Parathyroid adenoma (tissue), 2 donors: ENCODE measurements around the gene GTF2A1L.

Source experiments
- H2AFZ ChIP-seq: fragments of 300-600 bp; sonication (generic); one replicate; pipeline ENCODE4 v1.7.0; 2017; ENCODE audit warnings: antibody characterized with exemption, mild to moderate bottlenecking
- H3K27ac ChIP-seq: fragments of 300-600 bp; sonication (generic); one replicate; pipeline ENCODE4 v1.7.0; 2017
- H3K27me3 ChIP-seq: fragments of 300-600 bp; sonication (generic); one replicate; pipeline ENCODE4 v1.7.0; 2017; ENCODE audit warnings: low read length; ENCODE audit not compliant: control insufficient read depth, insufficient read depth
- H3K36me3 ChIP-seq: fragments of 300-600 bp; sonication (generic); one replicate; pipeline ENCODE4 v1.7.0; 2017; ENCODE audit warnings: low read length; ENCODE audit not compliant: control insufficient read depth, insufficient read depth
- H3K4me1 ChIP-seq: fragments of 300-600 bp; sonication (generic); one replicate; pipeline ENCODE4 v1.7.0; 2017; ENCODE audit warnings: control low read depth
- H3K4me2 ChIP-seq: fragments of 300-600 bp; sonication (generic); one replicate; pipeline ENCODE4 v1.7.0; 2017; ENCODE audit warnings: low read length
- H3K4me3 ChIP-seq: fragments of 300-600 bp; sonication (generic); one replicate; pipeline ENCODE4 v1.7.0; 2017; ENCODE audit warnings: low read depth, low read length
- H3K79me2 ChIP-seq: fragments of 300-600 bp; sonication (generic); one replicate; pipeline ENCODE4 v1.7.0; 2017; ENCODE audit warnings: control low read depth
- H3K9ac ChIP-seq: fragments of 300-600 bp; sonication (generic); one replicate; pipeline ENCODE4 v1.7.0; 2017; ENCODE audit warnings: mild to moderate bottlenecking
- H3K9me3 ChIP-seq: fragments of 300-600 bp; sonication (generic); one replicate; pipeline ENCODE4 v1.7.0; 2017; ENCODE audit warnings: low read length; ENCODE audit not compliant: control insufficient read depth
- CTCF ChIP-seq: fragments of 300-600 bp; sonication (generic); IDR thresholded peaks from one replicate; pipeline ENCODE4 v1.7.0; 2017; ENCODE audit warnings: antibody characterized with exemption, mild to moderate bottlenecking
- donor health status: primary hyperparathyroidism.

Gene GTF2A1L

GRCh38 chr2:48617618-48618017 is at the start of gene GTF2A1L:
TSS of gene GTF2A1L (plus strand) at chr2:48617856. CDS start at chr2:48617875, 19 bp downstream.
- no peak for TF ChIP-seq CTCF
- Histone ChIP-seq H3K27ac (no peak within 1 kb of the TSS), H2AFZ (peak within 1 kb of the TSS; percentile 42), H3K27me3 (no peaks in the 10 kb centered on the region), H3K9ac (no peak within 1 kb of the TSS), H3K9me3 (no peaks in the 10 kb centered on the region), H3K4me1 (no peaks in the 10 kb centered on the region), H3K36me3 (no peaks in the 10 kb centered on the region), H3K79me2 (no peaks in the 10 kb centered on the region), H3K4me3 (no peak within 1 kb of the TSS), H3K4me2 (no peak within 1 kb of the TSS)

GRCh38 chr2:48568547-48568946 is 49.1 kb upstream of the GTF2A1L start:
- Histone ChIP-seq H3K4me2 (no peak overlapping the region), H3K9ac (no peak overlapping the region), H3K79me2 (no peaks in the 10 kb centered on the region), H3K36me3 (no peaks in the 10 kb centered on the region), H3K27ac (no peak overlapping the region), H3K4me1 (peaks cover 26% of the 10 kb centered on the region), H3K9me3 (no peaks in the 10 kb centered on the region), H3K4me3 (no peak overlapping the region), H3K27me3 (no peaks in the 10 kb centered on the region), H2AFZ (no peak overlapping the region)
- no peak for TF ChIP-seq CTCF

- no peak overlapping the region for H3K4me3 ChIP-seq
- no peak overlapping the region for H3K4me2 ChIP-seq
- peaks cover 30% of the 10 kb centered on the region for H3K4me1 ChIP-seq
- H3K27me3 ChIP-seq, result no peaks in the 10 kb centered on the region
- no peak overlapping the region for H2AFZ ChIP-seq
- H3K27ac ChIP-seq, result no peak overlapping the region
- TF ChIP-seq CTCF, result no peak
- no peaks in the 10 kb centered on the region for H3K79me2 ChIP-seq
- no peaks in the 10 kb centered on the region for H3K36me3 ChIP-seq
- H3K9ac ChIP-seq, result no peak overlapping the region
- H3K9me3 ChIP-seq, result no peaks in the 10 kb centered on the region
Observed at GRCh38 chr2:48569433-48569832, 48.2 kb upstream of the GTF2A1L start.

GRCh38 chr2:48572816-48573215 is 44.8 kb upstream of the GTF2A1L start:
- H3K4me1 ChIP-seq, result peaks cover 30% of the 10 kb centered on the region
- H3K27ac ChIP-seq, result peak overlapping the region; percentile 26
- no peaks in the 10 kb centered on the region for H3K79me2 ChIP-seq
- H3K9me3 ChIP-seq, result no peaks in the 10 kb centered on the region
- no peak overlapping the region for H3K4me2 ChIP-seq
- no peaks in the 10 kb centered on the region for H3K36me3 ChIP-seq
- no peak for TF ChIP-seq CTCF
- H2AFZ ChIP-seq, result peak overlapping the region; percentile 73
- no peak overlapping the region for H3K9ac ChIP-seq
- H3K4me3 ChIP-seq, result no peak overlapping the region
- H3K27me3 ChIP-seq, result no peaks in the 10 kb centered on the region

GRCh38 chr2:48574353-48575287 is 43.0 kb upstream of the GTF2A1L start:
- H2AFZ ChIP-seq, result no peak overlapping the region
- TF ChIP-seq CTCF, result no peak
- H3K27me3 ChIP-seq, result no peaks in the 10 kb centered on the region
- H3K9ac ChIP-seq, result no peak overlapping the region
- H3K79me2 ChIP-seq, result no peaks in the 10 kb centered on the region
- no peak overlapping the region for H3K4me3 ChIP-seq
- no peaks in the 10 kb centered on the region for H3K36me3 ChIP-seq
- peaks cover 24% of the 10 kb centered on the region for H3K4me1 ChIP-seq
- H3K27ac ChIP-seq, result no peak overlapping the region
- no peaks in the 10 kb centered on the region for H3K9me3 ChIP-seq
- H3K4me2 ChIP-seq, result no peak overlapping the region
